Coronary artery (tissue), 2 donors: ENCODE measurements around the gene TDP2.
"Not testable (repeated sequence)": the region's sequence is repeated elsewhere in the genome, so short reads cannot be mapped to it uniquely, and the experiment has no call there.

Source experiments
- DNase-seq: peaks from one replicate; pipeline ENCODE4 v3.0.0-alpha.2; 2017; ENCODE audit warnings: low spot score
- H3K27ac ChIP-seq, 2 donors: fragments of 200-600 bp; sonication (generic); one replicate each; pipeline ENCODE4 v1.5.1; 2016 to 2019
- H3K4me3 ChIP-seq: fragments of 200-600 bp; sonication (generic); 2 replicates; pipeline ENCODE4 v1.5.1; 2016; ENCODE audit warnings: mild to moderate bottlenecking, moderate library complexity
- TF ChIP-seq, protein P1 (sequence below): fragments of 200-600 bp; sonication (generic); IDR thresholded peaks from one replicate; pipeline ENCODE4 v1.5.1; 2019; ENCODE audit warnings: antibody characterized with exemption

The TDP2 gene

DNA sequence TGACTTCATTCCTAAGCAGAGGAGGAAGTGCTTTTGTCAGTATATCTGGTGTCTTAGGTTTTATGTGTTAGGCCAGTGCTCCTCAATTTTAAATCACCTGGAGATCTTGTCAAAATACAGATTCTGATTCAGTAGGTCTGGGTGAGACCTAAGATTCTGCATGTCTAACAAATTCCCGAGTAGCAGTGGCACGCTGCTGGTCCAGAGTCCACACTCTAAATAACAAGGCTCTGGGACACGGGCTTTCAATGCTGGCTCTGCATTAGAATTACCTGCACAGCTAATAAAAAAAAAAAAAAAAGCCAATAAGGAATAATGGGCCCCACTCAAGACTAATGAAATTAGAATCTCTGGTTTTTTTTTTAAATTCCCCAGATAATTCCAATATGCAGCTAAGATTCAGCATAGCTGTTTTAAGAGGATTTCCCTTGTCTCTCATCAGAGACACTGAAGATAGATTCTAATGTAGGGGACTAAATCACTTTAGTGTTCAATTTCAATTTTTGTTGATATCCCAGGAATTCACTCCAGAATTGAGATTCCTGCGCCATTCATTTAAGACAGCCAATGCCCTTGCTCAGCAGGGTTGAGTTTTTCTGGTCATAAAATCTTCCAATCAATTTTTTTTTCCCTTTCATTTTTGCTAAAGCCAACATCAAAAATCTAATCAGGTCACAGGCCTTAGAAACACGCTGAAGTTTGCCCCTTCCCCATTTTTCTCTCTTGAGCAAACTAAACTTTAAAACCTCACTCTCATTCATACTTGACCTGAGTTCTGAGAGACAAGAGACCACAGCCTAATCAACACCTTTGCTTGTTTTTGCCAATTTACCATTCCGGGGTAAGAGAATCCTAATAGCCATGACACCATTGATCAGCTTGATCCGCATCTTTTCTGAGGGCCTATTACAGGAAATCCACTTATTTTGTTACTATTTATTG is 2.4 kb downstream of the TDP2 start:
- Histone ChIP-seq H3K4me3 (no peak overlapping the region), H3K27ac (no peak overlapping the region)
- no peak for DNase-seq

DNA sequence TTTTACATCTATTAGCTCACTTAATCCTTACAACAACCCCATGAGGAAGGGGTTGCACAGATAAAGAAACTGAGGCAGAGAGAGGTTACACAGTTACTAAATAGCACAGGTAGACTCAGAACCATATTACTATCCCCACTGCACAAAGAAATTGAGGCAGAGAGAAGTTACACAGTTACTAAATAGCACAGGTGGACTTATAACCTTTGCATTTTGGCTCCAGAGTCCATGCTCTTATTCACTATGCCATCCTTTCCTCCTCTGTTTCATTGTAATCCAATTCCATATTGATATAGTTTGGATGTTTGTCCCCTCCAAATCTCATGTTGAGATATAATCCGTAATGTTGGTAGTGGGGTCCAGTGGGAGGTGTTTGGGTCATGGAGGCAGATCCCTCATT is 3.5 kb downstream of the TDP2 start:
- Histone ChIP-seq H3K27ac (no peak overlapping the region), H3K4me3 (no peak overlapping the region)
- DNase-seq = no peak
- TF ChIP-seq, protein P1, sequence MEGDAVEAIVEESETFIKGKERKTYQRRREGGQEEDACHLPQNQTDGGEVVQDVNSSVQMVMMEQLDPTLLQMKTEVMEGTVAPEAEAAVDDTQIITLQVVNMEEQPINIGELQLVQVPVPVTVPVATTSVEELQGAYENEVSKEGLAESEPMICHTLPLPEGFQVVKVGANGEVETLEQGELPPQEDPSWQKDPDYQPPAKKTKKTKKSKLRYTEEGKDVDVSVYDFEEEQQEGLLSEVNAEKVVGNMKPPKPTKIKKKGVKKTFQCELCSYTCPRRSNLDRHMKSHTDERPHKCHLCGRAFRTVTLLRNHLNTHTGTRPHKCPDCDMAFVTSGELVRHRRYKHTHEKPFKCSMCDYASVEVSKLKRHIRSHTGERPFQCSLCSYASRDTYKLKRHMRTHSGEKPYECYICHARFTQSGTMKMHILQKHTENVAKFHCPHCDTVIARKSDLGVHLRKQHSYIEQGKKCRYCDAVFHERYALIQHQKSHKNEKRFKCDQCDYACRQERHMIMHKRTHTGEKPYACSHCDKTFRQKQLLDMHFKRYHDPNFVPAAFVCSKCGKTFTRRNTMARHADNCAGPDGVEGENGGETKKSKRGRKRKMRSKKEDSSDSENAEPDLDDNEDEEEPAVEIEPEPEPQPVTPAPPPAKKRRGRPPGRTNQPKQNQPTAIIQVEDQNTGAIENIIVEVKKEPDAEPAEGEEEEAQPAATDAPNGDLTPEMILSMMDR = no peak

More for the DNA sequence above, 2.4 kb downstream of the TDP2 start:
- TF ChIP-seq, protein P1 = no peak

DNA sequence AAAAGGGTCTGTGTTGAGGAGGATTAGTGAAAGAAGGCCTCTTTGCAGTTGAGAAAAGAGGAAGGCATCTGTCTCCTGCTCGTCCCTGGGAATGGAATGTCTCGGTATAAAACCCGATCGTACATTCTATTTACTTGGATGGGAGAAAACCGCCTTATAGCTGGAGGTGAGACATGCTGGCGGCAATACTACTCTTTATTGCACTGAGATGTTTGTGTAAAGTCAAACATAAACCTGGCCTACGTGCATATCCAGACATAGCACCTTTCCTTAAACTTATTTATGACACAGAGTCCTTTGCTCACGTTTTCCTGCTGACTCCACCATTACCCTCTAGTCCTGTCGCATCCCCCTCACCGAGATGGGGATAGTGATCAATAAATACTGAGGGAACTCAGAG is 4.5 kb downstream of the TDP2 start:
- TF ChIP-seq, protein P1 = no peak
- no peak for DNase-seq
- no peak overlapping the region for H3K27ac ChIP-seq
- H3K4me3 ChIP-seq = no peak overlapping the region

DNA sequence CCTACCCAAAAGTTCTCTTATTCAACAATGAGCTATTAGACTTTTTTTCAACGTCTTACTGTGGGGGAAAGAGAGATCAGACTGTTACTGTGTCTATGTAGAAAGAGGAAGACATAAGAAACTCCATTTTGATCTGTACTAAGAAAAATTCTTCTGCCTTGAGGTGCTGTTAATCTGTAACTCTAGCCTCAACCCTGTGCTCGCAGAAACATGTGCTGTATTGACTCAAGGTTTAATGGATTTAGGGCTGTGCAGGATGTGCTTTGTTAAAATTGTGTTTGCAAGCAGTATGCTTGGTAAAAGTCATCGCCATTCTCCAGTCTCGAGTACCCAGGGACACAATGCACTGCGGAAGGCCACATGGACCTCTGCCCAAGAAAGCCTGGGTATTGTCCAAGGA is 4.9 kb downstream of the TDP2 start:
- H3K27ac ChIP-seq, H3K4me3 ChIP-seq, DNase-seq: not testable (repeated sequence)

DNA sequence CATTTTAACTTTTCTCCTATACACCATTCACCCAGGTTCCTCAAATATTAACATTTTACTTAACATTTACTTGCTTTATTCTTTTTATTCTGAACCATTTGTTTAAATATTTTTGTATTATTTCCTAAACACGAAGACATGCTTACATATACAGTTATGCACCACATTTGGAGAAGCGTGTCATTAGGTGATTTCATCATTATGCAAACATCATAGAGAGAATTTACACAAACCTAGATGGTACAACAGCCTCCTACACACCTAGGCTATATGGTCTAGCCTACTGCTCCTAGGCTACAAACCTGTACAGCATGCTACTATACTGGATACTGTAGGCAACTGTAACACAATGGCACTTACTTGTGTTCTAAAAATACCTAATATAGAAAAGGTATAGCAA is 6.6 kb downstream of the TDP2 start:
- no peak for DNase-seq
- H3K4me3 ChIP-seq = no peak overlapping the region
- TF ChIP-seq, protein P1 = no peak
- H3K27ac ChIP-seq = no peak overlapping the region

DNA sequence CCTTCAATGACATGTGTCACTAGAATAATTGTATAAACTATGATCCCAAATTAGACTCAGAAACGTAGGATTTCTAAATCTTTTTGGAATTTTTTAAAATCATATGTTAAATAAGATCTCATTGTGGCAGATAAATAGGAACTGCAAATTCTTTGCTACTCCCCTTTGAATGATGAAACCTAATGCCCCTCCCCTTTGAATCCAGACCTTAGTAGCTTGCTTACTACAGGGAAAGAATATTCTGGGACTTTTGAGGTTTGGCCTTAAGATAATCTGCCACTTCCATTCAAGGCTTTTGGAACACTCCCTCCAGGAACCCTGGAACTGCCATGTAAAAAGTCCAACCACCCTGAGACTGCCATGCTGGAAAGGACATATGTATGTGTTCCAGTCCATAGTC is 7.1 kb downstream of the TDP2 start:
- H3K27ac ChIP-seq = no peak overlapping the region
- TF ChIP-seq, protein P1 = no peak
- H3K4me3 ChIP-seq = no peak overlapping the region
- DNase-seq = no peak

DNA sequence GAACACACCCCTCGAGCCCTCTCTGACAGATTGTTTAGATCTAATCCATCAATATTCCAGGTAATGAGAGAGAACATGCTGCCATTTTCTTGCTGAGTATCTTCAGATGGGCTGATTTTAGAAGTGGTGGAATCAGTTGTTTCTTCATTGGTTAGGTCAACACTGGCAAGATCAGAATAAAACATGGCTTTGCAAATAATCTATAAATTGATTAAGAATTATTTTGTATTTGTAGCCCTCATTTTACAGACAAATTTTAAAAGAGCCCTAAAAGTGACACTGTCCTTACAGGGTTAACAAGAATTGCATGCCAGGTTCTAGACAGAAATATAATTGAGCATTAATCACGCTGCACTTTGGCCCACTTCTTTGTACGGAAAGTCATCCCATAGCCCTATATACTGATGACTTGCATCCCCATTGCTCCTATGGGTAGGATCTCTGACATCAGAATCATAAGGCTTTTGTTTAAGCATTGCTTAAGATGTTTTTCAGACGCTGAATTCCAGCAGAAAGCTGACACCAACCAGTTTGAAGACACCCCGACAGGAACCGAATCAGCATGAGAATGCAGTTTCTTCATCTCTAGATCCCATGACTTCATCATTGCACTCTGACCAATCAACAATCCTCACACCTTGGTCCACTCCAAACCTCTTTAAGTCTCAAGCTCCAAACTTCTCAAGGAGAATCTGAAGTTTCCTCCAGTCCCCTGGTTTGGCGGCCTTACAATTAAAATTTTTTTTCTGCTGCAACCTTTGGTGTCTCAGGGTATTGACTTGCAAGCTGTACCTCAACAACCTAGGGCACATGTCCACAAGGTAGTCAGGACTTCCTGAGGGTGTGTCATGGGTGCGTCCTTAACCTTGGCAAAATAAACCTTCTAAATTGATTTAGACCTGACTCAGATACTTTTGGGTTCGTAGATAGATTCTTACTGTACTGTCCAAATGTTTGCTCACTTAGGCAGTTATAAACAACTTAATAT is 7.8 kb downstream of the TDP2 start:
- DNase-seq = no peak
- no peak overlapping the region for H3K4me3 ChIP-seq
- H3K27ac ChIP-seq = no peak overlapping the region
- TF ChIP-seq, protein P1 = no peak
